Stimulated activated CD8-positive, alpha-beta memory T cell treated with anti-CD3 and anti-CD28 coated beads, Interleukin-15, amount 100 ng/mL, for 4 hours (primary cell): ENCODE measurements around the gene SGPP2.
"Not testable (repeated sequence)": the region's sequence is repeated elsewhere in the genome, so short reads cannot be mapped to it uniquely, and the experiment has no call there.

Source experiments
- DNase-seq, 2 donors: peaks; one replicate each; pipeline ENCODE4 v3.0.0-alpha.2; 2020; ENCODE audit warnings: low read depth in 2 of 2

Gene SGPP2, protein sequence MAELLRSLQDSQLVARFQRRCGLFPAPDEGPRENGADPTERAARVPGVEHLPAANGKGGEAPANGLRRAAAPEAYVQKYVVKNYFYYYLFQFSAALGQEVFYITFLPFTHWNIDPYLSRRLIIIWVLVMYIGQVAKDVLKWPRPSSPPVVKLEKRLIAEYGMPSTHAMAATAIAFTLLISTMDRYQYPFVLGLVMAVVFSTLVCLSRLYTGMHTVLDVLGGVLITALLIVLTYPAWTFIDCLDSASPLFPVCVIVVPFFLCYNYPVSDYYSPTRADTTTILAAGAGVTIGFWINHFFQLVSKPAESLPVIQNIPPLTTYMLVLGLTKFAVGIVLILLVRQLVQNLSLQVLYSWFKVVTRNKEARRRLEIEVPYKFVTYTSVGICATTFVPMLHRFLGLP

DNA sequence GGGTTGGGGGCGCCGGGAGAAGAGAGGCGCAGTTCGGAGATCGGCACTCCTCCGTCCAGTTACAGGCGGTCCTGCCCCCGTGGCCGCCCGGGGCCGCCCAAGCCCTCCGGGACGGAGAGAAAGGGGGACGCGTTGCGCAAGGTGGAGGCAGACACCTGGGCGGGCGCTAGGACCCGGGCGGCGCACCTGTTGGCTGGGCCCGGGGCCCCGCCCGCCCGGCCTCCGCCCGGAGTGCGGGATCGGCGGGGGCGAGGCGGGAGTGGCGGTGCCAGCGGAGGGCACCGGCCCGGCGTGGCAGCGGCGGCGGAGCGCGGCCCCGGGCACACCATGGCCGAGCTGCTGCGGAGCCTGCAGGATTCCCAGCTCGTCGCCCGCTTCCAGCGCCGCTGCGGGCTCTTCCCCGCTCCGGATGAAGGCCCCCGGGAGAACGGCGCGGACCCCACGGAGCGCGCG is at the start of gene SGPP2:
SGPP2 (plus strand) TSS at position 268 of the 453 bp plus-strand sequence; CDS start at position 328, 60 bp downstream.
- DNase-seq = no peak

DNA sequence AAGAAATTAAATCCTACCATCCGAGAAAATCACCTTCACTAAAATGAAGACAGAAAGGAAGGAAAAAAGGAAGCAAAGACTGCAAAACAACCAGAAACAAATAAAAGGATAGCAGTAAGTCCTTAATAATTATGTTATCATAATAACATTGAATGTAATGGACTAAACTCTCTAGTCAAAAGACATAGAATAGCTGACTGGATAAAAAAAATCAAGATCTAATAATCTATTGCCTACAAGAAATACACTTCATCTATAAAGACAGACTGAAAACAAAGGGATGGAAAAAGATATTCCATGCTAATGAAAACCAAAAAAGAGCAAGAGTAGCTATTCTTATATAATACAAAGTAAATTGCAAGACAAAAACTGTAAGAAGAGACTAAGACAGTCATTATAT is 48.5 kb upstream of the SGPP2 start:
- no peak for DNase-seq

DNA sequence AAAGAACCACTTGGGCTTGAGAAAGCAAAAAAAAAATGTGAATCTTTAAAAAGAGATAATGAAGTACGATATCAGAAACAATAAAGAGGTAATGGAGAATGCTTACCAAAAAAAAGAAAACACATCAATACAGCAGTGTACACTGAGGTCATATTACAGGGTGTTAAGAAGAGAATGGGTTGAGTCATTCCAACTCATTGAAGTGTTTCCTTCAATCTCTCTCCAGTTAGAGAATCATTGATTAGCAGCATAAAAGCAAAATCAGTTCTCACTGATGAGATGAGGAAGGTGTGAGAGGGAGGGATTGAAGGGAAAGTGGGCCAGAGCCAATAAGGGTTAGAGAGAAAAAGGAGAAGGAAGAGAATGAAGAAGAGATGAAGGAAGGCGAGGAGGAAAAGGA is 43.9 kb upstream of the SGPP2 start:
- DNase-seq = no peak

DNA sequence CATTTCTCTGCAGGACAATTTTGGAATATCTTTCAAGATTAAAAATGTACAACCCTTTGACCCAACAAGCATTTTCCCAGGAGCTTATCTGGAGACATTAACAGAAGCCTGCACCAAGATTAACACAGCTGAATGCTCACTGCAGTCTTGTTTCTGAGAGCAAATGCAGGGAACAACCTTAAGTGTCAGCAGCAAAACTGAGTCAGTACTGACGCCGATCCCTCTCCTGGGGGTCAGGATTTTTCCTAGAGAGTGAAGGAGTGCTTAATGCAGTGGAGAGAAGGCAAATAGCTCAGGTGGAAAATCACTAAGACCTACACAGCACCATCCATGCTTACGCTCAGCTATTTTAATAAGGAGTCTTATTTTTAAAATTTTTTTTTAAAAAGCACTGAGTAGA is 42.8 kb upstream of the SGPP2 start:
- no peak for DNase-seq

DNA sequence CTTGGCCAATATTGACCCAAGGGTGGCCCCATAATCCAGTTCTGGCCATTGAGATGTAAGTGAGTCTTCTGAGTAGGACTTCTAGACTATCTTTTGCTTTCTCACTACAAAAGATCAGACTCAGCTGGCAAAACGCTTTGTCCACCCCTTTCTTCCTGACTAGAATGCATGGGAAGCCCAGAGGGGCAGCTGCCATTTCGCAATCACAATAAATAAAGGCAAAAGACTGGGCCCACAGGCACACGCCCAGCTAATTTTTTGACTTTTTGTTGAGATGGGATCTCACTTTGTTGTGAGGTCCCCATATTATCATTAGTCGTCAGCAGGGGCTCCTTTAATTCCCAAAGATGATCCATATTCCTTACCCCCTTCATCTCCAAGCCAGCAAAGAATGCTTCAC is 41.1 kb upstream of the SGPP2 start:
- no peak for DNase-seq

DNA sequence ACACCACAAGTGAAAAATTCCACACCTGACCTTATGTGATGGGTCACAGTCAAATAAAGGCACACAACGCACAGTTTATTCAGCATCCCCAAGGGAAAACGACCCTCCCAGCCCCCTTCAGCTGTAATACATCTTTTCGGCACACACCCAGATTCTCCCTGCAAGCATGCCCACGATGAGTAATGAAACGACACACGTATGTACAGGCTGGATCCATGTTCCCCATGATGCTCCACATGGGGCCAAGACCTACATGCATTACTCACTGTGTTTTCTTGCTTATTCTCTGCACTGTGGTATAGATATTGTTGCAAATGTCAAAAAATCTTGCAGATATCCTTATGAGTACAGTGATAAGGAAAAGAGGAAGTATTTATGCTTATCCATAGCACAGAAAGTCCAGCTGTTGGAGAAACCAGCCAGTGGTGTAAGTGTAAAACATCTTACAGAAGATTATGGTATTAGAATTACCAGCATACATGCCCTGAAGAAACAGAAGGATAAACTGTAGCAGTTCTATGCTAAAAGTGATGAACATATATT is 32.5 kb upstream of the SGPP2 start:
- no peak for DNase-seq

DNA sequence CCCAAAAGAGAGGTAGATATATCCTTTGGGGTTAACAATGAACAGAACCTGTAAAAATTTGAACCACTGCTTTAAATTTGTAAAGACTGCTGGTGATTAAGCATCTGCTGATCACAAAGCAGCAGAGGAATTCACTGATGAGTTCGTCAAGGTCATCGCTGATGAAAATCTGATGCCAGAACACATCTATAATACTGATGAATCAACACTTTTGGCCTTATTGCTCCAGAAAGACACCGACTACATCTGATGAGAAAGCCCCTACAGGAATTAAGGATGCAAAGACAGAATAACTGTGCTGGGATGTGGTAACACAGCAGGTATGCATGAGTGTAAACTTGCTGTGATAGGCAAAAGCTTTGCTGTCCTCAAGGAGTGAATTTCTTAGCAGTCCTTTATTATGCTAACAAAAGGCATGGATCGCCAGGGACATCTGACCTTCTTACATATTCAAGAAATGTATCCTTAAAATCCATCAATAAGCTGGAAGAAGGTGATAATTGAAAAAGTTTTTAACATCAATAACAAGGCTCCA is 30.5 kb upstream of the SGPP2 start:
- no peak for DNase-seq

DNA sequence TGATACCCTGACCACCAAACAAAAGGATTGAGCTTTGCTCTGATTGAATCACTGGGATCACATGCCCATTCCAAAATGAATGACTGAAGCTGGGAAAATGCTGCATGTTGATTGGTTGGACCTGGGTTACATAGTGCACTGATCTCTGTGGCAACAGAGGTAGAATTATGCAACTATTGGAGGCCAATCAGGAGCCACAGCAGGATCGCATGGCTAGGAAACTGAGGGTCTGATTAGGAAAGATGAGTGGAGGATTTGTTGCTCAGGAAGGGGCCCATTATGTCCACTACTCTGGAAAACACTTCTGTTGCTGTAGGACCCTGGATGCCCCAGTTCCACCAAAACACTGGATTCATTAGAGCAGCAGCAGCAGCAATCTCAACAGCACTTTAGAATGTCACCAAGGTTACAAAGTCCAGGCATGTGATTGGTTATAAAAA is 25.9 kb upstream of the SGPP2 start:
- DNase-seq = no peak

DNA sequence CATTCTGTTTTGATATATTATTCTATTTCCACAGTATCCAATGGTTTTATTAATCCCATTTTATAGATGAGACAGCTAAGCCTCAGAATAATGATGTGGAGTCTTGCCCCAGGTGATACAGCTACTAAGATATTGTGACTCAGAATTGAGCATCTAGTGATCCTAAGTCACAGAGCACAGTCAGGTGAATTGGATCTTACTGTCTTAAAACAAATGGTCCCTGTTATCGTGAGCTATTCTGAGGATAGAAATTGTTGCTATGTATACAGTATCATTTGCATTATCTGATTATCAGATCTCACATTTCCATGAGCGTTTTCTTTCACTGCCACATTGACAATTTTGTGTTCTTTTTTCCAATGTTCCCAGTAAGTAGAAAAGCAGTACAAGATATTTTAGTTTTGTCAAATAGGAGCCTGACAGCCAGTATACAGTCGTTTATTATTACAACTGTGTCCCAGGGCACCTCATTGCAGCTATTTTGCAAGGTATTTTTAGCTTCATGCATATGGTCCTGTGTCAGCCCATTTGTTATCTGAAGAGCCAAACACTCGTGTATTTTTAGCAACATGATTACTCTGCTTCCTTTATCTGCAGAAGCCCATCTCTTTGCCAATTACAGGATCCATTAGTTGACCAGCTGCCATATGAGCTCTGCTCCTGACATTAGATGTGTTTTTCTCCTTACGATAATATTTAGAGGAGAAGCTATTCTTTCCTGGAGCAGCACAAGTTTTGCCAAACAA is 25.1 kb upstream of the SGPP2 start:
- DNase-seq = no peak

DNA sequence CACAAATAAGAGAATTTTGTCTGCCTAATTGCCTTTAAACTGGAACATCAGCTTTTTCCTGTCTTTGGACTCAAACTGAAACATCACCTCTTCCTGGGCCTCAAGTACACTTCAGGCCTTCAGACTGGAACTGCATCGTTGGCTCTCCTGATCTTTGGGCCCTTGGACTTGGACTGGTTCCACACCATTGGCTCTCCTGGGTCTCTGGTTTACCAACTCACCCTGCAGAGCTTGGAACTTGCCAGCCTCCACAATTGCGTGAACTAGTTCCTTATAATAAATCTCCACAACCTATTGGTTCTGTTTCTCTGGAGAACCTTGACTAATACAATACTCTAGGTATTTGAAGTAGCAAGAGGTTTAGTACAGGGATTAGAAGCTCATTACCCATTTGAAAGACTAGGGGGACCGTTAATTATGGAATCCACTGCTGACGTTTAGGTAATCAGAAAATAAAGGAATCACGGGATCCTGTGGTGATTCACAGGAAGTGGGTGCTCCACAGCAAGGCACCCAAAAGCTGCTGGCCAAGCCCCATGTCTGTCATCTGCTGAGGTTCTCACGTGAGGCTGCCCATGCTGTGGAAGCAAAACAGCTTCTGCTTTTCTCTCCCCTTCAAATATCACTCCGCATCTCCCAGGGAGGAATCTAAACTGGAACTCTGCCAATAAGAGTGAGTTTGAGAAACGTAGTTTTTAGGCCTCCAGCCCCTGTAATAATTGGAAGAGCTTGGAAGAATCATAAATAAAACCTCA is 20.0 kb upstream of the SGPP2 start:
- DNase-seq = no peak

DNA sequence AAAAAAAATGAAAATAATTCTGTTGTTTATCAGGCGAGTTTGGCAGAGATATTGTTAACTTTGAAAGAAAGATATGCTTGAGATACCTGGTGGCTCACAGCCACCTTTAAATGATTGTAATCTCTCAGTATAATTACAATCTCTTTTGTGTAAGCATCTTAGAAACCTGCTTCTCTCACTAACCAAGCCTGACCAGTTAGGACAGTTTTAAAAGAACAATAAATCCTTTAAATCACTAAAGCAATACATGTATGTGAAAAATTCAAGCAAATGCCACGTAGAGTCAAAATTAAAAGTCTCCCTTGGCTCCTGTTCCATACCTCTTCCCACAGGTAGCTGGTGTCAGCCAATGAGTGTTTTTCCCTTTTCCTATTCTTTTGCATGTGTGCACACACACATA is 15.7 kb upstream of the SGPP2 start:
- no peak for DNase-seq

DNA sequence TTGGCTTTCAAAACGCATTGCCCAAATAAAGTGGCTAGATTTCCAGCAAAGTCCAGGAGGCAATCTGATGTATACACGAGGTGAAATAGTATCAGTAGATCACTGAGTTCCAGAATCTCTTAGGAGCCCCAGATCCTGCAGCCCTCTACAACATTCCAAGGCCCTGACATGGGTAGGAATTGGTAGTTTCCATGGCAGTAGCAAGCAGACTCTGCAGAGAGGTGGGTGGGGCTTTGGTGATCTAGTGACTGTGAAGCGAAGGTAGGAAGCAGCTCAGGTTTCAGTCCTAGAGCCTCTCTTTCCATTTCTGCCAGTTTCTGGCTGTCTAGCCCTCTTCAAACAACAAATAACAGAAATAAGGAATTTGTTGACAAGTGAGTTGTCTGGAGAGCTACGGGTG is 13.8 kb upstream of the SGPP2 start:
- DNase-seq = no peak

DNA sequence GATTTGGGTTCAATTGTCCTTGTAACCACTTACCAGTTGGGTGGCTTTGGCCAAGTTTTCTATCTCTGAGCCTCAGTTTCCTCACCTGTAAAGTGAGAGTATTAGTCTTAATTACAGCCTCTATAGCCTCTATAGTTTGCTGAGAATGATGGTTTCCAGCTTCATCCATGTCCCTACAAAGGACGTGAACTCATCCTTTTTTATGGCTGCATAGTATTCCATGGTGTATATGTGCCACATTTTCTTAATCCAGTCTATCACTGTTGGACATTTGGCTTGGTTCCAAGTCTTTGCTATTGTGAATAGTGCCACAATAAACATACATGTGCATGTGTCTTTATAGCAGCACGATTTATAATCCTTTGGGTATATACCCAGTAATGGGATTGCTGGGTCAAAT is 12.0 kb upstream of the SGPP2 start:
- not testable (repeated sequence) for DNase-seq

DNA sequence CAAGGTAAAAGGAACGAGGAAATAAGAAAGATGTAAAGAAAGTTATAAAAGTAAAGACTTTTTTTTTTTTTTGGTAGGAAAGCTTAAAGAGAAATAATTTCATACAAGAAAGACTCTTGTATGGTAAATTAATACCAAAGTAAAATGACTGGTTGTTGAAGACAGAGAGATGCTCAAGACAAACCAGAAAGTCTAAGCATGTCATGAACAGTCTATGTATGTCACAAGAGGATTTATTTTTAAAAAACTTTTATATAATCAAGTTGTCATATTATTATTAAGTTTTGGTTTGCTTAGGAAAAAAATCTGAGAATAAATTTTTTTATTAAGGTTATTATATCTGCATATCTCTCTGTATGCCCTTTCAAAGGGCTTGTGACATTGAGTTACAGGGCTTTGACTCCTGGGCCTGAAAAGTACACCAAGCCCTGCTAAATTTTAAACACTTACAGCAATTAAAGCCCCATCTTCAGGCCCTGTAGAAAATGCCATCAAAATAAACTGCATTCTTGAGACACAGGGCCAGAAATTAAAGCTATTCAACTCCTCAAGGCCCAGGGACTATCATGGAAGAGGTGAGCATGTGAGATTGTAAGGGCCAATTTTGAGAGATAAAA is 10.9 kb upstream of the SGPP2 start:
- DNase-seq = no peak

DNA sequence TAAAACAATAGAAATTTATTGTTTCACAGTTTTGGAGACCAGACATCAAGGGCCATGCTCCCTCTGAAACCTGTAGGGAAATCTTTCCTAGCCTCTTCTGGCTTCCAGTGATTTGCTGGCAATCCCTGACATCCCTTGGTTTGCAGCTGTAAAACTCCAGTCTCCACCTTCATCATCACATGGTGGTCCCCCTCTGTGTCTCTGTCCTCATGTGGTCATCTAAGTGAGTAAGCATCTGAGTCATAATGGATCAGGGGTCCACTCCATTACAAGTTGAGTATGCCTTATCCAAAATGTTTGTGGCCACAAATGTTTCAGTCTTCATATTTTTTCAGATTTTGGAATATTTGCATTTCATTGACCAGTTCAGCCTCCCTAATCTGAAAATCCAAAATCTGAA is 5.6 kb upstream of the SGPP2 start:
- DNase-seq = no peak

DNA sequence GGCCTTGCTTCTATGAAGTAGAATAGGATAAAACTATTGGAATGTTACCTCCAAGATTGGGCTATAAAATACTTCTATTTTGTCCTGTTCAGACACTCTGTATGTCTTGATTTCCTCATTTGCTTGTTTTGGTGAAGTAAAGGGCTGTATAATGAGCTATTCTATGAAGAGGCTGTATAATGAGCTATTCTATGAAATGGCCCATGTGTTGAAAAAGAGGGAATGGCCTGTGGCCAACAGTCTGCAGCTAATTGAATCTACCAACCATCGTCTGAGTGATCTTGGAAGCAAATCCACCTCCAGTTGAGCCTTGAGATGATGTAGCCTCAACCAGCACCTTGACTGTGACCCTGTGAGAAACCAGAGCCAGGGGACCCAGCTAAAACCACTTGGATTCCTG is 3.8 kb upstream of the SGPP2 start:
- DNase-seq = no peak

DNA sequence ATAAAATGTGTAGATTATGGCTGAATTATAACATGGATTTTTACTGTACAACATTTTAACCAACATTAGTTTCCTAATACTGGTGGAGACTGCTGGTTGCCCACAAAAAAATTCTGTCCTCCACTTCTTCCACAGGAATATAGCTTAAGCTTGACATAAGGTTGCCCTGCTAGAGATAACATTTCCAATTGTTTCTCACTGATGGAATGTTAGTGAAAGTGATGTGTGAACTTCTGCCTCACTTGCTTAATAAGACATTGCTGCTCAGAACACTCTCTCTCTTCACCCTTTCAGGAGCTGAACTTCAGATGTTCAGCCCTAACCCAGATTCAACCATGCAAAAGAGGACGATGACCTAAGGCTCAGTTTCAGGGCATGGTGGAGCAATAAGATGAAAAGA is 2.7 kb upstream of the SGPP2 start:
- no peak for DNase-seq

DNA sequence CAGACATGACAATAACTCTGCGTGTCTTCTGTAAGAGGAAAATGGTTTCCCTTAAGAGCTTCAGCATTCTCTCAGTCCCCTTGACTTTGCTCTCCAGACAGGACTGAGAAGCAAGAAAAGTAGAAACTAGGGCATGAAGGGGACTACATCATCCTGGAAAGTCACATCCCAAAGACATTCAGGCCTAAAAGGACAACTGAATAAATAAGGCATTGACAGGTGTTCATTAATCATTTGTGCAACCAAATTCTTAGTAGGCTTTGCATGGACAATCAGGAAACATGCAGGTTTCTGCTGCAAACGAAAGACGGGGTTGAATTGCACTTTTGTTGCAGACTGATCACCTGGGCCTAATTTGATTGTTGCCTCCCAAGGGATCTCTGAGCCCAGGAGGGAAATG is 1.2 kb upstream of the SGPP2 start:
- DNase-seq = no peak

DNA sequence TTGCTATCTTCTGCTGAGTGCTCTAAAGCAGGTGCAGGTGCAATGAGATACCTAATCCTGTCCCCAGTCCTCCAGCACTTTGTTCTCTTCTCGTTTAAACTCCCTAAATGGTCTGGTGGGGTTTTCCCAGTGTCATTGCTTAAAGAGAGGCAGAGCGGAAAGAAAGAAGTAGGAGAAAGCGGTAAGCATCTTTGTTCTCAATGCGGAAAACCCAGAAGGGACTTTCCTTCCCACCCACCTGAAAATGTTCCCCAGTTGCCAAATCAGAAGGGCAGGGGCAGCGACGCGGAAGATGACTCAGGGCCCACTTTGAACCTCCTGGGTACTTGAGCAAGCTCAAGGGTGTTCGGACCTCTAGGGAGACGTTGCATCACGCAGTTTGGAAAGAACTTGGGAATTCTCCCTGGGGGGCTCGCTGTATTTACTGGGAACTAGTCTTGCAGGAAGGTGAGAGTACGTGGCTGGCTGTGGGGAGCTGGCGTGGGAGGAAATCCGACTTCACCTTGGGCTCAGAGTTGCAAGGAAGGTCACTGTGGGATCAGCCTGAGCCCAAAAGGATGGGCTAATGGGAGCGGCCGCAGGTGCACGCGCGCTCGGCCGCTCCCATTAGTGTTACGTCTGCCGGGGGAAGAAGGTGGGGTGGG is 589 bp upstream of the SGPP2 start:
- DNase-seq = peak in 1 of 2 donors; percentile 32

DNA sequence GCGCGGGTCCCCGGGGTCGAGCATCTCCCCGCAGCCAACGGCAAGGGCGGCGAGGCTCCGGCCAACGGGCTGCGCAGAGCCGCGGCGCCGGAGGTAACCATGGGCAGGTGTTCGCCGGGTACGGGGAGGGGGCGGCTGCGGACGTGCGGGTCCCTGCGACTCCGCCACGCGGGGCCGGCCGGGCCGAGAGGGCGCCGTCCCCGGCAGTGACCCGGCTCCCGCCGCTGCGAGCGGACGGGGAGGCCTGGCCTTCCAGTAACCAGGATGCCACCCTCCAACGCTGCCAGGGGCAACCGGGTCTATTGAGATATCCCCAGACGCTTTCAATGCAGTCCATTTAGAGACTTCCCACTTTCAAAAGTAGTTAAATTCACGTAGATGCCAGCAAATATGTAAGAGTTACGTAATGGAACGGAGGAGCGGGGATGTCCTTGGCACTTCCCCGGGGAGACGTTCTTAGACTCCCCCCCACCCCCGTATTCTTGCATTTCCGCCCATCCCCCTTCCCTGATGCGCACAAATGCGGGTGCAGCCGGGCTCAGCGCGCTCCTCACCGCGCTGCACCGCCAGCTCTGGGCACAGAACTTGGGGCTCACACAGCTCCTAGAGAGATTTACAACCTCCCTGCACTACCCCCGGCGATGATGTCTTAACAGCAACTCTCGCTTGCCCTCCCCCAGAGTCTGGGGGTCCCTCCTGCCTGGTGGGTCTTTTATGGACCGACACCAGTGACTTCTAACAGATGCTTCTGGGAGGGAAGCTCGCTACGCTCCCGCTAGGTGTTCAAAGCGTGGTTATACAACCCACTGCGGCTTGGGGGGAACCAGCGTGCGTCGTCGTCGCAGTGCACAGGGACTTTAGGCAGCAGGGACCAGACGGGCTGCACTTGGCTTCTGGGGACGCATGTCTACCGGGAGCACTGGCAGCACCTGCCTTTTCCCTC is 657 bp downstream of the SGPP2 start:
- DNase-seq = no peak
